Hematopoietic multipotent progenitor cell treated with erythropoietin and hydrocortisone succinate and interleukin-3 and kit ligand, for 17 days (in vitro differentiated cells): ENCODE data around the gene CCDC167.
A peak's percentile ranks its signal among the peaks of the same experiment; 100 is the strongest.

Source experiments
- DNase-seq: peaks from one replicate; pipeline ENCODE4 v3.0.0-alpha.2; 2015; ENCODE audit warnings: low spot score

CCDC167 gene

DNA sequence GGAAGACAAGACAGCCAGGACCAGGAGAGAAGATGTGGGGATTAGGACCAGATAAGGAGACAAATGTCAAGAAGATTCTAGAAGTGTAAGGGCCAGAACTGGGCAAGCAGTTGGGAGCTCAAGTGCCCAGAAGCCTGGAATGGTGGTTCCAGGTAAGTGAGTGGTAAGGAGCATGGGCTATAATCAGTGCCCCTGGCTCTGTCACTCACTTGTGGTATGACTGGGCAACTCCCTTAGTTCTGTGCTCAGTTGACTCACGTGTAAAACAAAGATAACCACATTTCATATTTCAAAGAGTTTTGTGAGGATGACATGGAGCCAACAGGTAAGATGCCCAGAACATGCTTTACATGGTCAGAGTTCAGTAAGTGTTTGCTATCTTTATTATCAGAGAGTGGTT, 11.2 kb downstream of the CCDC167 start:
- no peak for DNase-seq

DNA sequence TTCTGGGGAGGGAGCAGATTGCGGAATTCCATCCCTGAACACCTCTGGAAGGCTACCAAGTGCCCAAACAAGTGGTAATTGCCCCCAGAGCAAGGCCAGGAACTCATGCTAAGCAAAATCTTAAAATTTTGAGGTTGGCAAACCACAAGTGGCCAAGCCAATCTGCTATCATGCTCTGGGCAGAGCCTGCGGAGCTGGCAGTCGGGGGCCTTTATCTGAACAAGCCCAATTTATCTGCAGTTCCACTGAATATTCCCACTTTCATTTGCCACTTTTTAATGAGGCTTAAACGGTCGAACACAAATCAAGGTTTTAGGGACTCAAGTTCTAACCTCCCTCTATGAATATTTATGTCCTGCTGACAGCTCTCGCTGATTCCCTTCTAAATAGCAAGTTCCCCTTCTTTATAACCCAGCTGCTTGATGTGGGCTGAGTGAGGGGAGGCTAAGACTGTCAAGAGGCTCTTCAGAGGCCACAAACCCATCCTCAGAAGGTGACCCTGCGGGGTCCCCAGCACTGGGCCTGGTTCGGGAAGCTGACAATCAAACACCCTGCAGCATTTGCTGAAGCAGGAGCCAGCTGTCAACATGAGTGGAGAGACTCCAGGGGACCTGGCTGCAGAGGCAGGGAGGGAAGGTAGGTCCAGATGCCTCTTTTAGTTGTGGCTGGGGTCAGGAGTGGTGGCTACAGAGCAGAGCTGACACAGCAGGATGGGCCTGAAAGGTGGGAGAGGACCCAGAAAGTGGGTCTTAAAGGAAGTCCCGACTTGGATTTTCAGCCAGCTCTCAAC, 11.9 kb downstream of the CCDC167 start:
- no peak for DNase-seq

DNA sequence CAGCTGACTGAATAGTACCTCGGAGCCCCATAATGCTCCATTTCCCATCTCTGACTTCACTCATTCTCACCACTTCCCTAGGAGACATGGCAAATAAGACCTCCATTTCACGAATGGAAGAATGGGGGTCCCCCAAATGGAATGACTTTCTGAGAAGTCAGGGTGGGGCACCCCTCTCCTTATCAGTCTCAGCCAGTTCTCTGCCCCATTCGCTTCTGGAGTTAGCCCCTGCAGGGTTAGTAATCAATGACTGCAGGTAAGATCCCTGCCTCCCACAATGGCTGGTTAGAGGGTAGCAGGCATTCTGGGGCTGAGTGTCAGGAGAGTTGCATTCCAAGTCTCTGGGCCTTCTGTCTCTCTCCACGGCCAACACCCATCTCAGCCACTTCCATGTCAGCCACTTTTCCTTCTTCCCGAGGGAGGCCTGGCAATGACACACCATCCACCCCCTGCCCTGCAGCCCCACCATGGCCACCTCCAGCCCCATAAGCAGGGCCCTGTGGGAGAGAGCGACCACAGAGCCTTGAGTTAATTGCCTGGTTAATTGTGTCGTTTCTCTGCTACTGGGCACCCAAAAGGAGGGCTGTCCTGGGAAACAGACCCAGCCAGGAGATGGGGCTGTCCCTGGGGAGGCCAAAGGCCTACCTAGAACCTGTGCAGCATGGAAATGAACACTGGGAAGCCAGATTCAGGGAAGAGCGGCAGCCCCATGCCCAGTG, 13.4 kb downstream of the CCDC167 start:
- peak; percentile 33 for DNase-seq

- no peak for DNase-seq
Measured at GRCh38 chr6:37485291-37485702, 14.4 kb downstream of the CCDC167 start.

GRCh38 chr6:37484786-37485170, 14.9 kb downstream of the CCDC167 start:
- no peak for DNase-seq

- peak; percentile 80 for DNase-seq
Measured at GRCh38 chr6:37483917-37484785, 15.5 kb downstream of the CCDC167 start.

GRCh38 chr6:37483252-37483901, 16.3 kb downstream of the CCDC167 start:
- DNase-seq = peak; percentile 49

DNA sequence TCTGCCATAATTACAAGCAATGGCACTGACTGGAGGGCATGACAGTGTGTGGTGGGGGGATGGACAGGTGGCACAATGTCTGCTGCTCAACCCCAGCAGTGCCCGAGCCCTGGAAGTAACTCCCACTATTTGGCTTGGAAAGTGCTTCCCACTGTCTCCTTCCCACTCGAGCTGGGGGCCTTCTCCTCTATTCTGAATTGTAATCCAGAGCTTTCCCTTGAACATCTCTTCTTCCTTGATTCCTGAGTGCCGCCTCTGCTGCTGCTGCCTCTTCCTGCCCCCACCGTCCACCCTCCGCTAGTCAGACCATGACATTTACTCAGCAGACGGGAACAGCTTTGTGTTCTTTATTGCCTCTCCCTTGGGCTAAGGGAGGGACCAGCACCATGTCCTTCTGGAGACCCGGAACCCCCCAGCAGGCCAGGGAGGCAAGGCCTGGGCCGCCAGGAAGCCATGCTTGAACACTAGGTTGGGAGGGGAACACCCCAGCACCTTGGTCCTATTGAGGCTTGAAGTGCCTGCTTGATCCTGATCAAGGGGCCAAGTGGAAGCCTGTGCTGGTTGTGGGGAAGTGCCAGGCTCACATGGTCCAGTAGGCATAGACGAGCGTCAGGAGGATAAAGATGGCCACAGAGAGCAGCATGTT, 17.0 kb downstream of the CCDC167 start:
- DNase-seq = no peak

- DNase-seq = no peak
Measured at GRCh38 chr6:37481711-37482605, 17.7 kb downstream of the CCDC167 start.

- DNase-seq = no peak
Measured at GRCh38 chr6:37480951-37481534, 18.6 kb downstream of the CCDC167 start.

DNA sequence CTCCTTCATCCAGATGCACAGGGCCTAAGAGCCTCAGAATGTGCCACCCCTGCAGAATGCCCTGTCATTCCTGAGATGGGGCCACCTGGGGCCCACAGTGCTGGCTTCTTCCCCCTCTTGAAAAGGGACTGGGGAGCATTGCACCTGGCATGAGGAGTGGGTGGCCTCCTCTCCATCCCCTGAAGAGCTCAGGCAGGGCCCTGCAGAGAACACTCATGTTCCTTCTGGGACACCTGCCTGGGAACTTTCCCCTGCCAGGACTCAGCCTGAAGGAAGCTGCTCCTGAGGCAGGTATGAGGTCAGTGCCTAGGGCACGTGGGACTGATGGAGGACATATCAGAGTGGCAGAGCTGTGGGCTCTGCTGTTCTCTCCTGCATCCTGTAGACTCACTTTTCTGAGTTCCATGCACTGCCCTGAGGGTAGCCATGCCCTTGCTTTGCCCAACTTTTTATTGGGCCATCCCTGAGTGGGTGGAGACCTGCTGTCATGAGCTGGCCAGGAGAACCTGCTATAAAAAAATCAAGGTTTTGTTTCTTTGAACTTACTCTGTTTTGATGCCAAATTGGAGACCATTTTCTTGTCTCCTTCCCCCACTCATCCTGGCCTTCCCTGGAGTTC, 19.5 kb downstream of the CCDC167 start:
- DNase-seq = no peak

DNA sequence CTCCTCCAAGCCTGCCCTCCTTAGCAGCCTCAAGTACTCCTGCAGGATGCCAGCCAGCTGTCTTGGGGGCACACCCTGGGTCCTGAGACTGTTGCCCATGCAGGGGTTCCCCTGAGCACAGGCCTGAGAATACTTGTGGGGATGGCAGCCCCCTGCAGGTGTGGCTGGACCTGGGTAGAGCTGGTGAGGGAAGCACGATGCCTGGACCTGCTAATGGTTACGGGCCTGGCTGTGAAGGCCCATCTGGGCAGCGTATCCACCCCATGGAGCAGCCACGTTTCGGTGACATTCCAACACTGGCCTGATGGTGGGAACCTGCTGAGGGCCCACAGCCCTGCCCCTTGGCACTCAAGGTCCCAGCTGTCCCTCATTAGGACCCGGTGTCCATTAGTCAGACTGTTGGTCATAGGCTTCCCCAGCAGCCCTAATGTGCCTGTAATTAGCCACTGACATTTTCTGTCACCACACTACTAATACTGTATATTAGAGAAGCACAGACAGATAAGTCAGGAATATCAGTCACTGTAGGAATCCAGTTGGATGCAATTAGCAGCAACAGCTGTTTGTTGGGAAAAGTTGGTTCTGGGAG, 20.3 kb downstream of the CCDC167 start:
- DNase-seq = no peak

DNA sequence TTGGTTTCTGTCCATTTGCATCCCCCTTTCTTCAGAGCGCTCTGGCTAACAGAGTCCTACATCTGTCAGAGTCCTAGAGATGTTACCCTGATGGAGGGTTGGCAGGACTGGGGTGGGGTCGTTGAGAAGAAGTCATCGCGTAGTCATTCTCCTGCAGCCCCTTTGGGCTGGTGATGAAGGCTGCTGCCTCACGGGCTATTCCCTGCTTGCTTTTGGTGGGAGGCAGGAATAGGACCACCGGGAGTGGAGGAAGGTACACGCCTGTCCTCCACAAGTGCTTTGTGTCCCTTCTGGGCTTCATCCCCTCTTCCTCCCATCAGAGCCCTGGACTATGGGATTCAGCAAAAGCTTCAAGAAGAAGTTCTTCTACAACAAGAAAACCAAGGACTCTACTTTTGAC, 20.9 kb downstream of the CCDC167 start:
- no peak for DNase-seq

GRCh38 chr6:37477656-37478435, 21.8 kb downstream of the CCDC167 start:
- DNase-seq = no peak

- DNase-seq = no peak
Measured at GRCh38 chr6:37477191-37477590, 22.5 kb downstream of the CCDC167 start.

DNA sequence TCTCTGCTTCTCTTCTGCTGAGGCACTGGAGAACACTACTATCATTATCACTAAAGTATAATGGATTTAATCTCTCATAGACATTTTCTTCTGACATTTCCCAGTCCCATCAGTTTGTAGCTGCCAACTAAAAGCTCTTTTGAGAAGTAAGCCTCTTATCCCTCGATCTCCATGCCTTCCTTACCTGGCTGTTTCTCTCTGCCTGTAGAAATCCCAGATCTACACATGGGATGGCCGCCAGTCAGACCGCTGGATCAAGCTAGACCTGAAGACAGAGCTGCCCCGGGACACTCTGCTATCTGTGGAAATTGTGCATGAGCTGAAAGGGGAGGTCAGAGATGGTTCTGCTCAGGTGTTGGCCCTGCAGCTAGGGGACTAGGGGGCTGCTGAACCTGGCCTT, 25.4 kb downstream of the CCDC167 start:
- DNase-seq = no peak

- DNase-seq = no peak
Measured at GRCh38 chr6:37473364-37474095, 26.2 kb downstream of the CCDC167 start.

GRCh38 chr6:37467718-37468117, 32.0 kb downstream of the CCDC167 start:
- no peak for DNase-seq
